CD4-positive, alpha-beta T cell treated with Interleukin-2 at 100 ng/mL for 4 hours (primary cell): ENCODE results near the gene FAT2.
"Not testable (repeated sequence)": the region's sequence is repeated elsewhere in the genome, so short reads cannot be mapped to it uniquely, and the experiment has no call there.

Source experiments
- DNase-seq: peaks from one replicate; pipeline ENCODE4 v3.0.0-alpha.2; 2020; ENCODE audit warnings: low spot score

FAT2 gene

GRCh38 chr5:151581812-151582583 is 9.1 kb downstream of the FAT2 start:
- DNase-seq: no peak

- DNase-seq: no peak
These were observed 9.8 kb downstream of the FAT2 start for GRCh38 chr5:151581347-151581746.

GRCh38 chr5:151580858-151581257 is 10.3 kb downstream of the FAT2 start:
- DNase-seq: no peak

GRCh38 chr5:151580239-151580638 is 10.9 kb downstream of the FAT2 start:
- no peak for DNase-seq

GRCh38 chr5:151579146-151579545 is 12.0 kb downstream of the FAT2 start:
- not testable (repeated sequence) for DNase-seq

- DNase-seq: no peak
These were observed 12.7 kb downstream of the FAT2 start for GRCh38 chr5:151578326-151579025.

GRCh38 chr5:151577566-151577965 is 13.6 kb downstream of the FAT2 start:
- DNase-seq: no peak

GRCh38 chr5:151574444-151574996 is 16.6 kb downstream of the FAT2 start:
- DNase-seq: no peak

- no peak for DNase-seq
These were observed 18.3 kb downstream of the FAT2 start for GRCh38 chr5:151572657-151573368.

GRCh38 chr5:151571270-151572173 is 19.6 kb downstream of the FAT2 start:
- no peak for DNase-seq

GRCh38 chr5:151570512-151571269 is 20.4 kb downstream of the FAT2 start:
- DNase-seq: no peak

GRCh38 chr5:151570058-151570457 is 21.1 kb downstream of the FAT2 start:
- no peak for DNase-seq

- DNase-seq: no peak
These were observed 21.7 kb downstream of the FAT2 start for GRCh38 chr5:151569132-151570046.

GRCh38 chr5:151568036-151568435 is 23.1 kb downstream of the FAT2 start:
- DNase-seq: no peak

GRCh38 chr5:151565971-151566370 is 25.2 kb downstream of the FAT2 start:
- DNase-seq: no peak

- no peak for DNase-seq
These were observed 29.0 kb downstream of the FAT2 start for GRCh38 chr5:151562019-151562707.

GRCh38 chr5:151557951-151558350 is 33.2 kb downstream of the FAT2 start:
- no peak for DNase-seq

GRCh38 chr5:151557466-151557865 is 33.7 kb downstream of the FAT2 start:
- DNase-seq: no peak

- no peak for DNase-seq
These were observed 34.3 kb downstream of the FAT2 start for GRCh38 chr5:151556806-151557205.
